Medulla oblongata (tissue), 1 donor: Measurements from ENCODE around the gene PCNX1.
"Not testable (repeated sequence)": the region's sequence is repeated elsewhere in the genome, so short reads cannot be mapped to it uniquely, and the experiment has no call there.

ENCODE experiments used
- DNase-seq: peaks from one replicate; pipeline ENCODE4 v3.0.0-alpha.2; 2015; ENCODE audit errors: extremely low spot score

PCNX1 gene

GRCh38 chr14:71122866-71123565 is 215.8 kb downstream of the PCNX1 start:
- DNase-seq, result no peak

DNA sequence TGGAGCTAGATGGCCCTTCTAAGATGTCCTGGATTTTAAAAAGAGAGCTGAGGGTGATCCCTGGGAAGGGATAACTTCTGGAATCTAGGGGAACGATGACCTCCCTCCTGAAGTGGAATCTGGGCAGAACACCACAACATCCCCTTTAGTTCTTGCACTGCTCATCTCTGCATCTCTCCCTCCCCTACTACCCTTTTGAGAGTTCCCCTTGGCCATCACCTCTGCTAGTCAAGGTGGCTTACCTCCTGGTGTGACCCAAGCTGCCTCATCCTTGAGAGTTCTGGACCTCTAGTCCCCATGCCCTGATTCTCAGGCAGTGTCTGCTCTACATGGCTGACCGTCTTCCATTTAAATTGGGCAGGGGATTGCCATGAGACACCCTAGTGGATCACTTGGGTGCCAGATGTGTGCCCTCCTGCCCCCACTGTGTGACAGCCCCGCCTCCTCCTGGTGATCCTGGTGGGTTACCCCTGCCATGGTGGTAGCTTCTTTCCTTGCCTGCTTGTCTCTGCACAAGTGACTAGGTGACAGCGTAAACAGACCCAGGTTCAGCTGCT is 216.4 kb downstream of the PCNX1 start:
- DNase-seq, result no peak

- DNase-seq, result not testable (repeated sequence)
Measured at GRCh38 chr14:71129716-71130490, 222.6 kb downstream of the PCNX1 start.

DNA sequence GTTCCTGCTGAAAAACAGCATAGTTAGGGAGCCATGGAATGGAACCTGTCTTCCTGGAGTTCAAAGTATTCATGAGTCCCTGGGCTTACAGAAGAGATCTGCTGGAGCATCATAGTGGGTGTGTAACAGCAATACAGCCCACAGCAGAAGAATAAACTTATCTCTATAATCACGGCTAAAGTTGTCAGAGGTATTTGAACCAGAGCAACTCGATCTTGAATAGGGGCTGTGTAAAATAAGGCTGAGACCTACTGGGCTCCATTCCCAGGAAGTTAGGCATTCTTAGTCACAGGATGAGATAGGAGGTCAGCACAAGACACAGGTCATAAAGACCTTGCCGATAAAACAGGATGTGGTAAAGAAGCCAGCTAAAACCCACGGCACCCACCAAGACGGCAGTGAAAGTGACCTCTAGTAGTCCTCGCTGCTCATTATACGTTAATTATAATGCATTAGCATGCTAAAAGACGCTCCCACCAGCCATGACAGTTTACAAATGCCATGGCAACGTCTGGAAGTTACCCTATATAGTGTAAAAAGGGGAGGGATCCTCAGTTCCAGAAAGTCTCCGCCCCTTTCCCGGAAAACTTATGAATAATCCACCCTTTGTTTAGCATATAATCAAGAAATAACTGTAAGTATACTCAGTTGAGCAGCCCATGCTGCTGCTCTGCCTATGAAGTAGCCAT is 223.4 kb downstream of the PCNX1 start:
- DNase-seq, result no peak

GRCh38 chr14:71133296-71133695 is 226.0 kb downstream of the PCNX1 start:
- no peak for DNase-seq

DNA sequence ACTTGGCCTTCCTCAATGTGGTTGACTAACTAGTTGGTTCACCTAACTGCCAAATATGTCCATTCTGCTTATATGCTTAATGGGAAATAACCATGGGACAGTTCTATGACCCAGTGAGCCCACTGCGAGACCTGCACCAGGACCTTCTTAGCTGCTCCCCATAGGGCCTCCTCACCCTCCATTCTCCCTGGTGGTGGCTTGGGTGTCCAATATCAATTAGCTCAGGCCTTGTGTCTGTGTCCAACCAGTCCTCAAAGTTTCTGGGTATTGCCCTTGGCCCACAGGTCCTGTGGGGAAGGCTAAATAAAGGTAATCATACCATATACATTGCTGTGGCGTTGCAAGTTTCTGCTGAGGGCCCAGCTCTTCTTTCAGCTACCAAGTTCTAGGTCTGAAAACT is 228.2 kb downstream of the PCNX1 start:
- no peak for DNase-seq

GRCh38 chr14:71135911-71136310 is 228.7 kb downstream of the PCNX1 start:
- DNase-seq, result no peak

DNA sequence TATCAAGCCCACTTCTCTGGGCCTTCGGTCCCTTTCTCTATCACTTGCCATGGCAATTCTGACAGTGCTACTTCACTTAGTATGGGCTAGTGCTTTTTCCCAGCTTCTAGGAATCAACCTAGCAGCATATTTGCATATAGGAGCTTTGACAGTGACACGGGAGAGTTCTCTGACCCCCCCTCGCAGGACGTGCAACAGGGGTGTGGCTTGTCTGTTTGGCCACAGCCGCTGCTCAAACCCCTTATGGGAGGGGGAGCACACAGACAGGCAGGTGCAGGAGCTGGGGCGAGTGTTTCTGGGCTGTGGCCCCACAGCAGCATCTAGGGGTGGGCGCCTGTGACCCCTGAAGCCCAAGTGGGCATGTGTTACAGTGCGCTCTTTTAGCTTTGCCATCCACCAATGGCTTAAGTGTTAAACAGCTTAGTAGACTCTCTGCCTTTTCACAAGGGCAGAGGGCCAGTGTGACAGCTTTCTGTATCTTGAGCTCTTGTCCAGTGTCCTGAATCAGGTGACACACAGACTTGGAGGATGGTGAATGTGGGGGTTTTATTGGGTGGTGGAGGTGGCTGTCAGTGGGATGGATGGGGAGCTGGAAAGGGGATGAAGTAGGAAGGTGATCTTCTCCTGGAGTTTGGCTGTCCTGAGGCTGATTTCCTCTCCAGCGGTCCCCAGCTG is 229.3 kb downstream of the PCNX1 start:
- DNase-seq, result no peak

DNA sequence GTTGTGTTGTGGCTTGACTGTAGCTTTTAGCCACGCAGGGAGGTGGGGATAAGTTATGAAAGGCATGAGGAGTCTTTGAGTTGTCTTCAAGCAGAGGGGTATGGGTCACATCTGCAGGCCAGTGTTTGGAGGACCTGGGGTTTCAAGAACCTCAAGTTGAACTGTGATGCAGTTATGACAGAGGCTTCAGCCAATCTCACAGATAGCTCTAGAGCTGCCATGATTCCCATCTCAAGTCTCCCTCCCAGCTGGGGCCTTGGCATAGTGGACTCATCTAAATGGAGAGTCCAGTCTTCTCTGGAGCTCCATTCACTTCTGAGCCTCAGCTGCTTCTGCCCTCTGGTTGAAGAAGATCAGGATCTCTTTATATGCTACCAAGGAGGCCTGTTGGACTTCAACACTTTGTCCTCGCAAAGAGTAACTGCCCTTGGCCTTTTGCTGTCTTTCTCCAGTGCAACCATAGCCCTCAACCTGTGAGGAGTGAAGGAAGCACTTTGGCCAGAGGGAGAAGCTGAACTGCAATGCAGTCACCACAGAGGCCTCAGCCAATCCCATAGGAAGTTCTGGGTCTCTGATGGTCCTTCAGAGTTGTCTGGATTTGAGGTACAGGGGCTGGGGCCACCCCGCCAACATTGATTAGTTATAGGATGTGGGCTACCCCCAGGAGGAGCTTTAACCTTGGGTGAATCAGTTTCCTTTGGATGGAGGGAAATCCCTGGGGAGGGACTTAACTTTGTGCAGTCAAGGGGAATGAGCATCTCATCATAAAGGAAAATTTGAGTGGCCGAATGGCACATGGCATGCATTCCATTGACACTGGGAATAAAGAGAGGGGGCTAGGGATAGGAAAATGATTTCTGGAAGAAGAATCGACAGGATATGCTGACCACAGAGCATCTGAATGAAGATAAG is 230.5 kb downstream of the PCNX1 start:
- DNase-seq, result no peak

DNA sequence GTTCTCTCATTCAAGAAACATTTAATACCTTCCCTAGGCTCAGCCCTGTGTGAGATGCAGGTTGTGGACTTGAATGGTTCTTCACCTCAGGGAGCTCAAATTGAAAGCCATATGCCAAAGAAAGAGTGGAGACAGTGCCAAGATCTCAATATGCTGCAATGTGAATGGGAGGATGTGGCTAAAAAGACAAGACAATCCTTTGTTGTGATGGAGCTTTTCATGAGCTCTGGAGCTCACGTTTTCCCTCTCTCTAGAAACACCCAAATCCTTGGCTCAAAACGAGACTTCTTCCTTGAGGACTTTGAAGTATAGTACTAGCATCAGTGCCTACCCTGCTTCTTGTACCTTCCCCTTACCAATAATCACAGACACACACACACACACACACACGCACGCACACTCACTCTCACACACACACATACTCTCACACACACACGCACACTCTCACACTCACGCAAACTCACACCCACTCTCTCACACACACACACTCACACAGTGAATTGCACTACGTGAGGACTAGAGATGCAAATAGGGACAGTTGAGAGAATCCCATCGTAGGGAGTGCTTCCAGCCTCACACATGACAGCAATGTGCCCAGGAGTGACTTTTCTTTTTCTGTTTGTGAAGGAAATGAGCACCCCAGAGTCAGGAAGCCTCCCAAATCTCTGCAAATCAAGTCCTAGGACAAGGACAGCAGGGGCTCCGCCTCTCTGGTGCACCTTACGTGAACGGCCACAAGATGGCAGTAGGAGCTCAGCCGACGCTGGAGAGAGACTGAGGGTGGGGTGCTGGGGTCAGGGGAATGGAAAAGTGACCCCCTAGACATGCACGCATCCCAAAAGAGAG is 231.4 kb downstream of the PCNX1 start:
- DNase-seq, result peak; percentile 60

GRCh38 chr14:71139294-71139946 is 232.2 kb downstream of the PCNX1 start:
- DNase-seq, result peak; percentile 4

- DNase-seq, result no peak
Measured at GRCh38 chr14:71140157-71140556, 232.9 kb downstream of the PCNX1 start.

- DNase-seq, result no peak
Measured at GRCh38 chr14:71141701-71142374, 234.6 kb downstream of the PCNX1 start.

GRCh38 chr14:71142375-71143038 is 235.2 kb downstream of the PCNX1 start:
- DNase-seq, result peak; percentile 60

DNA sequence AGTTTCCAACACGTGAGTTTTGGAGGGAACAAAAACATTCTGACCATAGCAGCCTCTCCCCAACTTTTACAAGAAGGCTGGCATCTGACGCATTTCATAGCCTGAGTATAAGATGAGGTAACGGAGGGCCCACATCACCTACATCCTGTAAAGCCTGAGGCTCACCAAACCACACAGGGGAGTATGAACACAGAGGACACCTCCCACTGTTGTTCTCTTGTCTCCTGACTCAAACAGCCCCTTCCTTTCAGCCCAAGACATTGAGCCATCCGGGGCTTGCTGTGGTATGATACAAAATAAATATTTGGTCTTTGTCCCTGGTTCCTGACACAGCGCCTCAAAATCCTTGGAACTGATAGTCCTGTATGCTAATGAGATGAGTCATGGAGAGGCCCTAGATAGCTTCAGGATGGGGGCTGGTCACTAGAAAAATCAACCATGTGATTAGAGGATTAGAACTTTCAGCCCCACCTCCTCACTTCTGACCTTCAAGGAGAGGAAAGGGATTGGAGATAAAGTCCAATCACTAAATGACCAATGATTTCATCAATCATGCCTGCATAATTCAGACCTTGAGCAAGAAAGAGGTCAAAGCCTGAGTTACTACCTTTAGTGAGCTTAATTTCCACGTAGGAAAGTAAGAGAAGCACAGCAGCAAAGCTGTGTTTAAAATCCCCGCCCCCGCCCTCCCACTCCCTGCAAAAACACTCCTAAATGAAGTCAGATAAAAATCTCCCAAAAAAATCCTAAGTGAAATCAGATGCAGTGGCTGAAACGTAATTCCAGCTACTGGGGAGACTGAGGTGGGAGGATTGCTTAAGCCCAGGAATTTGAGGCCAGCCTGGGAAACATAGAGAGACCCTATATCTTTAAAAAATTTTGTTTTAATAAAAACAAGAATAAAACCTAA is 236.4 kb downstream of the PCNX1 start:
- no peak for DNase-seq

GRCh38 chr14:71147335-71147734 is 240.1 kb downstream of the PCNX1 start:
- DNase-seq, result not testable (repeated sequence)

GRCh38 chr14:71148627-71149026 is 241.4 kb downstream of the PCNX1 start:
- DNase-seq, result no peak
